ENCODE data around the gene LIME1.

GRCh38 chr20:63748070-63748933, 11.8 kb downstream of the LIME1 start:
- TF ChIP-seq, protein P1, sequence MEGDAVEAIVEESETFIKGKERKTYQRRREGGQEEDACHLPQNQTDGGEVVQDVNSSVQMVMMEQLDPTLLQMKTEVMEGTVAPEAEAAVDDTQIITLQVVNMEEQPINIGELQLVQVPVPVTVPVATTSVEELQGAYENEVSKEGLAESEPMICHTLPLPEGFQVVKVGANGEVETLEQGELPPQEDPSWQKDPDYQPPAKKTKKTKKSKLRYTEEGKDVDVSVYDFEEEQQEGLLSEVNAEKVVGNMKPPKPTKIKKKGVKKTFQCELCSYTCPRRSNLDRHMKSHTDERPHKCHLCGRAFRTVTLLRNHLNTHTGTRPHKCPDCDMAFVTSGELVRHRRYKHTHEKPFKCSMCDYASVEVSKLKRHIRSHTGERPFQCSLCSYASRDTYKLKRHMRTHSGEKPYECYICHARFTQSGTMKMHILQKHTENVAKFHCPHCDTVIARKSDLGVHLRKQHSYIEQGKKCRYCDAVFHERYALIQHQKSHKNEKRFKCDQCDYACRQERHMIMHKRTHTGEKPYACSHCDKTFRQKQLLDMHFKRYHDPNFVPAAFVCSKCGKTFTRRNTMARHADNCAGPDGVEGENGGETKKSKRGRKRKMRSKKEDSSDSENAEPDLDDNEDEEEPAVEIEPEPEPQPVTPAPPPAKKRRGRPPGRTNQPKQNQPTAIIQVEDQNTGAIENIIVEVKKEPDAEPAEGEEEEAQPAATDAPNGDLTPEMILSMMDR (IDR thresholded peaks at IDR 0.05) = no peak
- no peak for TF ChIP-seq ZFX (IDR thresholded peaks at IDR 0.05; ENCODE audit: borderline replicate concordance)
